NCI-H2029 treated with DMSO at 0.1 percent for 48 hours (cell line): ENCODE data around the gene LRRC26.

Source experiments
- DNase-seq: peaks from one replicate; lab custom pipeline; 2025; lab: John Stamatoyannopoulos, UW

LRRC26 gene

GRCh38 chr9:137199411-137200121 is 29.7 kb upstream of the LRRC26 start:
- no peak for DNase-seq

GRCh38 chr9:137198902-137199283 is 29.0 kb upstream of the LRRC26 start:
- no peak for DNase-seq

GRCh38 chr9:137198051-137198901 is 28.4 kb upstream of the LRRC26 start:
- DNase-seq: no peak

GRCh38 chr9:137195525-137196220 is 25.8 kb upstream of the LRRC26 start:
- DNase-seq: peak; percentile 93

- DNase-seq: peak; percentile 27
Observed at GRCh38 chr9:137194909-137195308, 25.1 kb upstream of the LRRC26 start.

GRCh38 chr9:137194388-137194787 is 24.5 kb upstream of the LRRC26 start:
- DNase-seq: no peak

GRCh38 chr9:137193771-137194170 is 23.9 kb upstream of the LRRC26 start:
- no peak for DNase-seq

- DNase-seq: no peak
Observed at GRCh38 chr9:137192859-137193258, 23.0 kb upstream of the LRRC26 start.

- no peak for DNase-seq
Observed at GRCh38 chr9:137192448-137192780, 22.6 kb upstream of the LRRC26 start.

- DNase-seq: no peak
Observed at GRCh38 chr9:137191691-137192447, 22.0 kb upstream of the LRRC26 start.

- DNase-seq: no peak
Observed at GRCh38 chr9:137191245-137191644, 21.4 kb upstream of the LRRC26 start.

GRCh38 chr9:137190315-137190856 is 20.5 kb upstream of the LRRC26 start:
- no peak for DNase-seq

- DNase-seq: no peak
Observed at GRCh38 chr9:137189297-137190295, 19.7 kb upstream of the LRRC26 start.

- DNase-seq: peak; percentile 46
Observed at GRCh38 chr9:137188490-137189296, 18.8 kb upstream of the LRRC26 start, which contains the start of the genes ANAPC2 and SSNA1. TSS of gene ANAPC2 (minus strand) at chr9:137188560. CDS start at chr9:137188532, 28 bp downstream. TSS of gene SSNA1 (plus strand) at chr9:137188676. CDS start at chr9:137188727, 51 bp downstream.

- DNase-seq: no peak
Observed at GRCh38 chr9:137188086-137188489, 18.2 kb upstream of the LRRC26 start.

- DNase-seq: no peak
Observed at GRCh38 chr9:137187386-137187785, 17.5 kb upstream of the LRRC26 start.

GRCh38 chr9:137186385-137186784 is 16.5 kb upstream of the LRRC26 start:
- no peak for DNase-seq

- DNase-seq: no peak
Observed at GRCh38 chr9:137185921-137186320, 16.1 kb upstream of the LRRC26 start.

- no peak for DNase-seq
Observed at GRCh38 chr9:137184881-137185660, 15.2 kb upstream of the LRRC26 start.
